ENCODE results near the gene PPP2R2C.

- no peak for TF ChIP-seq CTCF (conservative IDR thresholded peaks at IDR 0.05; ENCODE audit: low read depth, low read length)
- no peak for TF ChIP-seq EZH2 (IDR thresholded peaks at IDR 0.05; ENCODE audit: borderline replicate concordance, low read depth, low read length, poor library complexity, severe bottlenecking)
Observed at GRCh38 chr4:6290256-6290655, 182.2 kb downstream of the PPP2R2C start.
